Activated T-cell treated with anti-CD3 and anti-CD28 coated beads, Interleukin-2, amount 50 U/mL, for 4 hours (primary cell): ENCODE results near the gene FITM2. TPM values are rescaled to one million over a fixed set of nuclear protein-coding genes. Genes with fewer than 3 reads are reported as not detected.

Source experiments
- ATAC-seq, 2 donors: fragments of 200-7000 bp; cut with Tn5 transposase; one replicate each; pipeline ENCODE4 v1.10.0; 2021
- DNase-seq: peaks from one replicate; pipeline ENCODE4 v3.0.0-alpha.2; 2020
- H3K27me3 Mint-ChIP-seq: one replicate; pipeline ENCODE4 v1.8.0; 2021; ENCODE audit warnings: low read depth, mixed read lengths
- H3K36me3 Mint-ChIP-seq: one replicate; pipeline ENCODE4 v1.8.0; 2022; ENCODE audit warnings: mixed read lengths; ENCODE audit not compliant: insufficient read depth
- H3K4me1 Mint-ChIP-seq: one replicate; pipeline ENCODE4 v1.8.0; 2021; ENCODE audit warnings: low read depth, mixed read lengths
- H3K4me3 Mint-ChIP-seq: one replicate; pipeline ENCODE4 v1.8.0; 2021; ENCODE audit warnings: mild to moderate bottlenecking, moderate library complexity, mixed read lengths
- H3K9me3 Mint-ChIP-seq: one replicate; pipeline ENCODE4 v1.8.0; 2021; ENCODE audit warnings: mixed read lengths
- total RNA-seq, 3 donors: library from RNA; stranded (reverse); gene quantifications; one replicate each; pipeline ENCODE4 v1.2.1, GENCODE V29; 2021

The FITM2 gene
- total RNA-seq, 3 donors from 2014 or later, result 1.7 to 2.1 (median 1.8) TPM

- Mint-ChIP-seq H3K9me3 (no peaks in the 10 kb centered on the region), H3K36me3 (peaks cover 4% of the 10 kb centered on the region), H3K4me1 (no peaks in the 10 kb centered on the region), H3K4me3 (no peak overlapping the region), H3K27me3 (no peaks in the 10 kb centered on the region)
- no peak for ATAC-seq
- DNase-seq, result no peak
Measured at GRCh38 chr20:44282192-44282591, 28.8 kb downstream of the FITM2 start.

- no peak for ATAC-seq
- no peaks in the 10 kb centered on the region for H3K9me3 Mint-ChIP-seq
- no peaks in the 10 kb centered on the region for H3K27me3 Mint-ChIP-seq
- H3K4me3 Mint-ChIP-seq, result no peak overlapping the region
- H3K36me3 Mint-ChIP-seq, result peaks cover 4% of the 10 kb centered on the region
- DNase-seq, result no peak
- H3K4me1 Mint-ChIP-seq, result no peaks in the 10 kb centered on the region
Measured at GRCh38 chr20:44280387-44280786, 30.6 kb downstream of the FITM2 start.

DNA sequence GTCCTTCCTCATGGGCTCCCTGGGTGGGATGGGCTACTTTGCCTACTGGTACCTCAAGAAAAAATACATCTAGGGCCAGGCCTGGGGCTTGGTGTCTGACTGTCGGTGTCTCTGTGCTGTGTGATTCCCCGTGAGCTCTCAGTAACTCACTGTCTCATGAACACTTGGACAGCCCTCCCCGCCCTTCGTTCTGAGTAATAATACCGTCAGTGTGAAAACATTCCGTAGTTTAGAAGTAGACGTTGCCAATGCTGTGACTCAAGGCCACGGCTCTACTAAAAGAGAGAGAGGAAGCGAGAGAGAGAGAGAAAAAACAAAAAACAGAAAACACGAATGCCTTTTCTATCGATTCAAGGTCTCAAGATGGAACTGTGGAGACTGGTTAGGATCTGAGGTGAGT lies 31.8 kb downstream of the FITM2 start:
- DNase-seq (no peak), ATAC-seq (no peak)
- H3K27me3 Mint-ChIP-seq, result no peaks in the 10 kb centered on the region
- no peaks in the 10 kb centered on the region for H3K4me1 Mint-ChIP-seq
- H3K9me3 Mint-ChIP-seq, result no peaks in the 10 kb centered on the region
- peaks cover 4% of the 10 kb centered on the region for H3K36me3 Mint-ChIP-seq
- no peak overlapping the region for H3K4me3 Mint-ChIP-seq

DNA sequence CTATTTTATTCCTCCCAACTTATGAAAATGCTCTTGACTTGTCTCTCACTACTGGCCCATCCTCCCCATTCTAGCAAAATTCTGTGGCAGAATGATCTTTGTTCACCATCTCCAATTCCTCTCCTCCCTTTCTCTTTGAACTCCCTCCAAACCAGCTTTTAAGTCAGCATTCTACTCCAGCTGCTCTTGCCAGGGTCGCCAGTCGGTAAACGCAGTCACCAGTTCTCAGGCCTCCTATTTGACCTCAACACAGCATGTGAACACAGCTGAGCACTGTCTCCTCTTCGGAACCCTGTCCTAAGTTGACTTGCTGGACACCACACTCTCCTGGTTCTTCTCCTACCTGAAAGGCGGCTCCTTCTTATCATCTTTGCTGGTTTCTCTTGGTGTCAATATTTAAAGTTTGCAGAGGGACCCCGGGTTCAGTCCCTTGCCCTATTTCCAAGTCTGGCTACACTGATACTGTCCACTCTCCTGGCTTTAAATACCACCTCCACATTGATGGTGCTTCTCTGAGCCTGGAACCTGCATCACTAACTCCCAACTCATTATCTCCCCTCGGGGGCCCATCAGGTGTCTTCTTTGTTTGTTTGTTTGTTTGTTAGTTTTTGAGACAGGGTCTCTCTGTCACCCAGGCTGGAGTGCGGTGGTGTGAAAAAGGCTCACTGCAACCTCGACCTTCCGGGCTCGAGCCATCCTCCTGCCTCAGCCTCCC lies 36.5 kb downstream of the FITM2 start:
- no peaks in the 10 kb centered on the region for H3K9me3 Mint-ChIP-seq
- no peak for DNase-seq
- H3K4me3 Mint-ChIP-seq, result no peak overlapping the region
- H3K27me3 Mint-ChIP-seq, result no peaks in the 10 kb centered on the region
- ATAC-seq, result no peak
- H3K36me3 Mint-ChIP-seq, result peaks cover 8% of the 10 kb centered on the region
- H3K4me1 Mint-ChIP-seq, result no peaks in the 10 kb centered on the region

GRCh38 chr20:44273231-44274215 lies 37.5 kb downstream of the FITM2 start:
- no peak for ATAC-seq
- no peak for DNase-seq

GRCh38 chr20:44271915-44272663 lies 38.9 kb downstream of the FITM2 start:
- DNase-seq (no peak), ATAC-seq (no peak)
- no peaks in the 10 kb centered on the region for H3K27me3 Mint-ChIP-seq
- peaks cover 8% of the 10 kb centered on the region for H3K36me3 Mint-ChIP-seq
- no peaks in the 10 kb centered on the region for H3K9me3 Mint-ChIP-seq
- H3K4me3 Mint-ChIP-seq, result no peak overlapping the region
- no peaks in the 10 kb centered on the region for H3K4me1 Mint-ChIP-seq

More at GRCh38 chr20:44273231-44274215, 37.5 kb downstream of the FITM2 start:
- H3K36me3 Mint-ChIP-seq, result peaks cover 10% of the 10 kb centered on the region
- H3K27me3 Mint-ChIP-seq, result no peaks in the 10 kb centered on the region
- H3K4me3 Mint-ChIP-seq, result no peak overlapping the region
- no peaks in the 10 kb centered on the region for H3K9me3 Mint-ChIP-seq
- H3K4me1 Mint-ChIP-seq, result no peaks in the 10 kb centered on the region

DNA sequence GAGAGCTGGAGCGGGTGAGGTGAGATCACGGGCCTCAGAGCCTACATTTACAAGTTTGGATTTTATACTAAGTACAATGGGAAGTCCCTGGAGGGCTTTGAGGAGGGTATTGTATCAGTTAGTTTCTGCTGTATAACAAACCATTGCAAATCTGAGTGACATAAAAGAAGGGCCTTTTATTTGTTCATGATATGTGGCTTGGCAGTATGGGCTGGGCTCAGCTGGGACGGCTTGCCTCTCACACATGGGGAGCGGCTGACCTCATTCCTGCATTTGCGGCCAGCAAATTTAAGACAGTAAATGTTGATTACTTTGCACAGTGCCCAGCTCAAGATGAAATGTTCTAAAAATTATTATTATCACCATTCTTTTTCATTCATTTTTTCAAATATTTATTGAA lies 42.2 kb downstream of the FITM2 start:
- DNase-seq (no peak), ATAC-seq (no peak)
- Mint-ChIP-seq H3K4me1 (no peaks in the 10 kb centered on the region), H3K27me3 (no peaks in the 10 kb centered on the region), H3K36me3 (peaks cover 8% of the 10 kb centered on the region), H3K9me3 (no peaks in the 10 kb centered on the region), H3K4me3 (no peak overlapping the region)

- peaks cover 2% of the 10 kb centered on the region for H3K36me3 Mint-ChIP-seq
- no peaks in the 10 kb centered on the region for H3K9me3 Mint-ChIP-seq
- no peaks in the 10 kb centered on the region for H3K27me3 Mint-ChIP-seq
- DNase-seq (no peak), ATAC-seq (no peak)
- H3K4me1 Mint-ChIP-seq, result no peaks in the 10 kb centered on the region
- H3K4me3 Mint-ChIP-seq, result no peak overlapping the region
Measured at GRCh38 chr20:44264287-44264686, 46.7 kb downstream of the FITM2 start.

- H3K27me3 Mint-ChIP-seq, result no peaks in the 10 kb centered on the region
- no peaks in the 10 kb centered on the region for H3K4me1 Mint-ChIP-seq
- no peak for ATAC-seq
- DNase-seq, result no peak
- H3K9me3 Mint-ChIP-seq, result no peaks in the 10 kb centered on the region
- H3K4me3 Mint-ChIP-seq, result no peak overlapping the region
- H3K36me3 Mint-ChIP-seq, result no peaks in the 10 kb centered on the region
Measured at GRCh38 chr20:44258226-44258890, 52.6 kb downstream of the FITM2 start.

GRCh38 chr20:44256961-44257360 lies 54.0 kb downstream of the FITM2 start:
- H3K27me3 Mint-ChIP-seq, result no peaks in the 10 kb centered on the region
- DNase-seq (no peak), ATAC-seq (no peak)
- H3K4me1 Mint-ChIP-seq, result no peaks in the 10 kb centered on the region
- no peaks in the 10 kb centered on the region for H3K9me3 Mint-ChIP-seq
- H3K36me3 Mint-ChIP-seq, result peaks cover 5% of the 10 kb centered on the region
- H3K4me3 Mint-ChIP-seq, result no peak overlapping the region

DNA sequence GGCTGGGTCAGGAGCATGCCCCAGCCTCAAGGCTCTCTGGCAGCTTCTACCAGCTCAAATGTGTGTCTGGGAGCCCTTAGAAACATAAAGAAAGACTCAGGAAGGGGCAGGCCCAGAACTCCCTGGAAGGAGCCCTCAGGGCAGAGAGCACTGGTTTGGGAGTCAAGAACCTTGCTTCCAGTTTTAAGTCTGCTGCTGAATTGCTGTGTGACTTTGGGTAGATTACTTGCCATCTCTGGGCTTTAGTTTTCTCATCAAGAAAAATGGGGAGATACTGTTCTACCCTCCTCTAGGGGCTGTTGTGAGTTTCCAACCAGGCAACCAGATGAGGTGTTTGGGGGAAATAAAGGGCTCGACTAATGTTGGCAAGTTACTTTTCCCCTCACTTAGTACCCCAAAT lies 55.1 kb downstream of the FITM2 start:
- Mint-ChIP-seq H3K4me1 (no peaks in the 10 kb centered on the region), H3K4me3 (no peak overlapping the region), H3K36me3 (peaks cover 5% of the 10 kb centered on the region), H3K27me3 (peaks cover under 1% of the 10 kb centered on the region), H3K9me3 (no peaks in the 10 kb centered on the region)
- DNase-seq (no peak), ATAC-seq (no peak)

DNA sequence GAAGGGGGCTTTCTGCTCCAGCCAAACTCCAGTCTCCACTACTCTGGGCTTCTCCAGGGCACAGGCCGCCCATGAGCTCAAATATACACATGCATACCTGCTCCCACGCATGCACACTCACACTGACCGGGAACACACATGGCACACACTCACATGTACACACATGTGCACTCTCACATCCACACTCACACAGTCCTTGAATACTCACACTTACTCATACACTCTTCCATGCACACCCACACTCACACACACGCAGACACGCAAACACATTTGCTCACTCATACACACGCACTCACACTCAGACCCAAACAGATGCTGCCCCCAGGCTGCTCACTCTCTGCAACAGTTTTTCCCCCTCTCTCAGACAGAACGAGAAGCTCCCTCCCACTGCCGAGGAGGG lies 56.9 kb downstream of the FITM2 start:
- Mint-ChIP-seq H3K36me3 (peaks cover 5% of the 10 kb centered on the region), H3K4me3 (no peak overlapping the region), H3K27me3 (peaks cover 6% of the 10 kb centered on the region), H3K9me3 (no peaks in the 10 kb centered on the region), H3K4me1 (no peaks in the 10 kb centered on the region)
- no peak for DNase-seq
- no peak for ATAC-seq

GRCh38 chr20:44253528-44253927 lies 57.5 kb downstream of the FITM2 start:
- DNase-seq (no peak), ATAC-seq (no peak)
- Mint-ChIP-seq H3K36me3 (peaks cover 5% of the 10 kb centered on the region), H3K4me1 (no peaks in the 10 kb centered on the region), H3K4me3 (no peak overlapping the region), H3K9me3 (peaks cover 3% of the 10 kb centered on the region), H3K27me3 (peaks cover 9% of the 10 kb centered on the region)
